Coronary artery (tissue), 2 donors: ENCODE measurements around the gene SRBD1.
A peak's percentile ranks its signal among the peaks of the same experiment; 100 is the strongest.

ENCODE experiments used
- DNase-seq: peaks from one replicate; pipeline ENCODE4 v3.0.0-alpha.2; 2017; ENCODE audit warnings: low spot score
- H3K27ac ChIP-seq, 2 donors: fragments of 200-600 bp; sonication (generic); one replicate each; pipeline ENCODE4 v1.5.1; 2016 to 2019
- H3K4me3 ChIP-seq: fragments of 200-600 bp; sonication (generic); 2 replicates; pipeline ENCODE4 v1.5.1; 2016; ENCODE audit warnings: mild to moderate bottlenecking, moderate library complexity
- CTCF ChIP-seq: fragments of 200-600 bp; sonication (generic); IDR thresholded peaks from one replicate; pipeline ENCODE4 v1.5.1; 2019; ENCODE audit warnings: antibody characterized with exemption

SRBD1 gene

GRCh38 chr2:45643543-45644542 is 32.8 kb upstream of the SRBD1 start:
- TF ChIP-seq CTCF: peak; percentile 95
- no peak overlapping the region for H3K27ac ChIP-seq
- DNase-seq: no peak
- peak overlapping the region; percentile 70 for H3K4me3 ChIP-seq

- no peak for TF ChIP-seq CTCF
- no peak for DNase-seq
- H3K27ac ChIP-seq: no peak overlapping the region
- peak overlapping the region; percentile 70 for H3K4me3 ChIP-seq
Observed at GRCh38 chr2:45643095-45643494, 32.0 kb upstream of the SRBD1 start.

- no peak for DNase-seq
- TF ChIP-seq CTCF: no peak
- Histone ChIP-seq H3K27ac (no peak overlapping the region), H3K4me3 (no peak overlapping the region)
Observed at GRCh38 chr2:45640576-45640975, 29.5 kb upstream of the SRBD1 start.

GRCh38 chr2:45637440-45637839 is 26.4 kb upstream of the SRBD1 start:
- no peak overlapping the region for H3K4me3 ChIP-seq
- DNase-seq: no peak
- no peak overlapping the region for H3K27ac ChIP-seq
- no peak for TF ChIP-seq CTCF

- H3K27ac ChIP-seq: no peak overlapping the region
- H3K4me3 ChIP-seq: no peak overlapping the region
- no peak for TF ChIP-seq CTCF
- DNase-seq: no peak
Observed at GRCh38 chr2:45636008-45636407, 24.9 kb upstream of the SRBD1 start.

- no peak for TF ChIP-seq CTCF
Observed at GRCh38 chr2:45634223-45634622, 23.2 kb upstream of the SRBD1 start.

GRCh38 chr2:45631955-45632354 is 20.9 kb upstream of the SRBD1 start:
- DNase-seq: no peak
- no peak overlapping the region for H3K27ac ChIP-seq
- no peak for TF ChIP-seq CTCF
- no peak overlapping the region for H3K4me3 ChIP-seq

More at GRCh38 chr2:45634223-45634622, 23.2 kb upstream of the SRBD1 start:
- DNase-seq: no peak
- Histone ChIP-seq H3K27ac (no peak overlapping the region), H3K4me3 (no peak overlapping the region)
